Measurements from ENCODE around the gene ZFAND3.
"Not testable (repeated sequence)": the region's sequence is repeated elsewhere in the genome, so short reads cannot be mapped to it uniquely, and the experiment has no call there.

The ZFAND3 gene

GRCh38 chr6:38099221-38099620, 279.7 kb downstream of the ZFAND3 start:
- no peak for DNase-seq

- DNase-seq = peak; percentile 27
Observed at GRCh38 chr6:38100380-38100779, 280.9 kb downstream of the ZFAND3 start.

- DNase-seq = no peak
Observed at GRCh38 chr6:38103921-38104320, 284.4 kb downstream of the ZFAND3 start.

GRCh38 chr6:38105066-38105465, 285.5 kb downstream of the ZFAND3 start:
- no peak for DNase-seq

GRCh38 chr6:38107073-38107472, 287.5 kb downstream of the ZFAND3 start:
- DNase-seq = no peak

- no peak for DNase-seq
Observed at GRCh38 chr6:38110481-38110971, 291.0 kb downstream of the ZFAND3 start.

GRCh38 chr6:38112181-38112580, 292.7 kb downstream of the ZFAND3 start:
- DNase-seq = no peak

- no peak for DNase-seq
Observed at GRCh38 chr6:38113825-38114576, 294.5 kb downstream of the ZFAND3 start.

- no peak for DNase-seq
Observed at GRCh38 chr6:38114976-38115625, 295.6 kb downstream of the ZFAND3 start.

- DNase-seq = no peak
Observed at GRCh38 chr6:38115626-38116008, 296.1 kb downstream of the ZFAND3 start.

- DNase-seq = no peak
Observed at GRCh38 chr6:38116248-38116647, 296.7 kb downstream of the ZFAND3 start.

GRCh38 chr6:38117281-38117680, 297.8 kb downstream of the ZFAND3 start:
- no peak for DNase-seq

- no peak for DNase-seq
Observed at GRCh38 chr6:38118791-38119365, 299.4 kb downstream of the ZFAND3 start.

- no peak for DNase-seq
Observed at GRCh38 chr6:38119516-38119915, 300.0 kb downstream of the ZFAND3 start.

- DNase-seq = not testable (repeated sequence)
Observed at GRCh38 chr6:38124224-38124926, 304.8 kb downstream of the ZFAND3 start.

- no peak for DNase-seq
Observed at GRCh38 chr6:38127284-38127683, 307.8 kb downstream of the ZFAND3 start.

GRCh38 chr6:38131527-38131965, 312.0 kb downstream of the ZFAND3 start:
- DNase-seq = peak; percentile 39

GRCh38 chr6:38133932-38134703, 314.6 kb downstream of the ZFAND3 start:
- no peak for DNase-seq

- DNase-seq = no peak
Observed at GRCh38 chr6:38134704-38135088, 315.2 kb downstream of the ZFAND3 start.

GRCh38 chr6:38136547-38136946, 317.0 kb downstream of the ZFAND3 start:
- DNase-seq = no peak

GRCh38 chr6:38137608-38138265, 318.2 kb downstream of the ZFAND3 start:
- DNase-seq = no peak

- DNase-seq = no peak
Observed at GRCh38 chr6:38138374-38138773, 318.8 kb downstream of the ZFAND3 start.
